ENCODE results near the gene GPD1L.

Gene GPD1L

GRCh38 chr3:32193101-32193500 lies 86.7 kb downstream of the GPD1L start:
- DNase-seq (ENCODE audit: low spot score): no peak
- in situ Hi-C loops (cut with MboI; ENCODE audit: low sequenced_read_pairs, unreplicated experiment): no loop called here
- no peak for TF ChIP-seq CTCF (IDR thresholded peaks at IDR 0.05; ENCODE audit: borderline replicate concordance, control extremely low read depth, extremely low read depth, insufficient read depth, missing control alignments)

GRCh38 chr3:32194653-32195052 lies 88.2 kb downstream of the GPD1L start:
- in situ Hi-C loops (cut with MboI; ENCODE audit: low sequenced_read_pairs, unreplicated experiment): no loop called here

GRCh38 chr3:32195995-32196540 lies 89.6 kb downstream of the GPD1L start:
- in situ Hi-C loops (cut with MboI; ENCODE audit: low sequenced_read_pairs, unreplicated experiment): no loop called here
- no peak for DNase-seq (ENCODE audit: low spot score)

More at GRCh38 chr3:32194653-32195052, 88.2 kb downstream of the GPD1L start:
- no peak for TF ChIP-seq CTCF (IDR thresholded peaks at IDR 0.05; ENCODE audit: borderline replicate concordance, control extremely low read depth, extremely low read depth, insufficient read depth, missing control alignments)
- DNase-seq (ENCODE audit: low spot score): no peak

GRCh38 chr3:32197991-32198390 lies 91.6 kb downstream of the GPD1L start:
- no peak for TF ChIP-seq CTCF (IDR thresholded peaks at IDR 0.05; ENCODE audit: borderline replicate concordance, control extremely low read depth, extremely low read depth, insufficient read depth, missing control alignments)
- DNase-seq (ENCODE audit: low spot score): no peak
- in situ Hi-C loops (cut with MboI; ENCODE audit: low sequenced_read_pairs, unreplicated experiment): no loop called here

More at GRCh38 chr3:32195995-32196540, 89.6 kb downstream of the GPD1L start:
- no peak for TF ChIP-seq CTCF (IDR thresholded peaks at IDR 0.05; ENCODE audit: borderline replicate concordance, control extremely low read depth, extremely low read depth, insufficient read depth, missing control alignments)

GRCh38 chr3:32198714-32199113 lies 92.3 kb downstream of the GPD1L start:
- DNase-seq (ENCODE audit: low spot score): no peak
- no peak for TF ChIP-seq CTCF (IDR thresholded peaks at IDR 0.05; ENCODE audit: borderline replicate concordance, control extremely low read depth, extremely low read depth, insufficient read depth, missing control alignments)
- in situ Hi-C loops (cut with MboI; ENCODE audit: low sequenced_read_pairs, unreplicated experiment): no loop called here

GRCh38 chr3:32200490-32200889 lies 94.1 kb downstream of the GPD1L start:
- no peak for DNase-seq (ENCODE audit: low spot score)
- in situ Hi-C loops (cut with MboI; ENCODE audit: low sequenced_read_pairs, unreplicated experiment): no loop called here
- no peak for TF ChIP-seq CTCF (IDR thresholded peaks at IDR 0.05; ENCODE audit: borderline replicate concordance, control extremely low read depth, extremely low read depth, insufficient read depth, missing control alignments)

All from GM13976 (cell line).